Osteoblast (primary cell): ENCODE measurements around the gene MSGN1. TPM values are rescaled to one million over a fixed set of nuclear protein-coding genes. Genes with fewer than 3 reads are reported as not detected.

ENCODE experiments used
- DNase-seq: peaks from one replicate; pipeline ENCODE4 v3.0.0; 2011; ENCODE audit warnings: low spot score, mixed read lengths; ENCODE audit not compliant: insufficient read length; ENCODE audit errors: missing footprints
- H2AFZ ChIP-seq: 2 replicates; pipeline ENCODE4 v1.6.0; 2011; ENCODE audit warnings: mild to moderate bottlenecking, low read length
- H3K27ac ChIP-seq: 2 replicates; pipeline ENCODE4 v1.5.1; 2011; ENCODE audit warnings: mild to moderate bottlenecking, low read depth, low read length, moderate library complexity
- H3K27me3 ChIP-seq: 2 replicates; pipeline ENCODE4 v1.6.0; 2012; ENCODE audit warnings: mild to moderate bottlenecking, control low read depth, inconsistent platforms, low read length, moderate library complexity; ENCODE audit not compliant: insufficient read depth
- H3K36me3 ChIP-seq: 2 replicates; pipeline ENCODE4 v1.5.1; 2011; ENCODE audit warnings: mild to moderate bottlenecking, low read length, control low read depth, moderate library complexity; ENCODE audit not compliant: insufficient read depth
- H3K4me1 ChIP-seq: 2 replicates; pipeline ENCODE4 v1.5.1; 2011; ENCODE audit warnings: mild to moderate bottlenecking, low read length, control low read depth, moderate library complexity; ENCODE audit not compliant: insufficient read depth
- H3K4me2 ChIP-seq: 2 replicates; pipeline ENCODE4 v1.6.0; 2011; ENCODE audit warnings: mild to moderate bottlenecking, low read length; ENCODE audit not compliant: insufficient read depth
- H3K4me3 ChIP-seq: fragments of 200-600 bp; sonication (generic); 3 replicates; pipeline ENCODE4 v1.5.1; 2012; ENCODE audit warnings: mild to moderate bottlenecking, low read length, inconsistent platforms; ENCODE audit not compliant: insufficient read depth
- H3K79me2 ChIP-seq: 2 replicates; pipeline ENCODE4 v1.6.0; 2012; ENCODE audit warnings: mild to moderate bottlenecking, low read length, control low read depth, inconsistent platforms; ENCODE audit not compliant: insufficient read depth
- H3K9me3 ChIP-seq: 2 replicates; pipeline ENCODE4 v1.5.1; 2011; ENCODE audit warnings: low read depth, low read length, control low read depth
- H4K20me1 ChIP-seq: 2 replicates; pipeline ENCODE4 v1.6.0; 2012; ENCODE audit warnings: mild to moderate bottlenecking, low read length, control low read depth; ENCODE audit not compliant: insufficient read depth
- total RNA-seq: library from RNA; depleted of rRNA; stranded (reverse); fragments of >200 nt; gene quantifications from 2 replicates; pipeline ENCODE4 v1.2.3, GENCODE V29; 2012
- TF ChIP-seq, protein P1 (sequence below): IDR thresholded peaks from 2 replicates; pipeline ENCODE4 v1.5.1; 2011; ENCODE audit warnings: mild to moderate bottlenecking, low read depth, low read length, moderate library complexity; ENCODE audit errors: extremely low read depth

The MSGN1 gene, protein sequence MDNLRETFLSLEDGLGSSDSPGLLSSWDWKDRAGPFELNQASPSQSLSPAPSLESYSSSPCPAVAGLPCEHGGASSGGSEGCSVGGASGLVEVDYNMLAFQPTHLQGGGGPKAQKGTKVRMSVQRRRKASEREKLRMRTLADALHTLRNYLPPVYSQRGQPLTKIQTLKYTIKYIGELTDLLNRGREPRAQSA
- total RNA-seq, result not detected in 2 replicates

DNA sequence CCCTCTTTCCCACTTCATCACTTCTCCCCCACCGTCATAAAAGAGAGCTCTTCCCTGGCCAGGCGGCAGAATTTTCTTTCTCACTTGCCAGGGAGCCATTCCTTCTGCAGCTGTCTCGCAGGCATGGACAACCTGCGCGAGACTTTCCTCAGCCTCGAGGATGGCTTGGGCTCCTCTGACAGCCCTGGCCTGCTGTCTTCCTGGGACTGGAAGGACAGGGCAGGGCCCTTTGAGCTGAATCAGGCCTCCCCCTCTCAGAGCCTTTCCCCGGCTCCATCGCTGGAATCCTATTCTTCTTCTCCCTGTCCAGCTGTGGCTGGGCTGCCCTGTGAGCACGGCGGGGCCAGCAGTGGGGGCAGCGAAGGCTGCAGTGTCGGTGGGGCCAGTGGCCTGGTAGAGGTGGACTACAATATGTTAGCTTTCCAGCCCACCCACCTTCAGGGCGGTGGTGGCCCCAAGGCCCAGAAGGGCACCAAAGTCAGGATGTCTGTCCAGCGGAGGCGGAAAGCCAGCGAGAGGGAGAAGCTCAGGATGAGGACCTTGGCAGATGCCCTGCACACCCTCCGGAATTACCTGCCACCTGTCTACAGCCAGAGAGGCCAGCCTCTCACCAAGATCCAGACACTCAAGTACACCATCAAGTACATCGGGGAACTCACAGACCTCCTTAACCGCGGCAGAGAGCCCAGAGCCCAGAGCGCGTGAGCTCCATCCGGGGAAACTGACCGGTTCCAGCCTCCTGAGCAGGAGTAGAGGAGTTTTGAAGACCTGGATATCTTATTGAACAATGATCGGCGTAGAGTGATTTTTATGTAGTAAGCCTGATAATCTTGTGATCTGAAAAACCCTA, at the start of gene MSGN1:
TSS of gene MSGN1 (plus strand) at position 65 of the 850 bp plus-strand sequence. CDS start at position 124, 59 bp downstream.
- TF ChIP-seq, protein P1, sequence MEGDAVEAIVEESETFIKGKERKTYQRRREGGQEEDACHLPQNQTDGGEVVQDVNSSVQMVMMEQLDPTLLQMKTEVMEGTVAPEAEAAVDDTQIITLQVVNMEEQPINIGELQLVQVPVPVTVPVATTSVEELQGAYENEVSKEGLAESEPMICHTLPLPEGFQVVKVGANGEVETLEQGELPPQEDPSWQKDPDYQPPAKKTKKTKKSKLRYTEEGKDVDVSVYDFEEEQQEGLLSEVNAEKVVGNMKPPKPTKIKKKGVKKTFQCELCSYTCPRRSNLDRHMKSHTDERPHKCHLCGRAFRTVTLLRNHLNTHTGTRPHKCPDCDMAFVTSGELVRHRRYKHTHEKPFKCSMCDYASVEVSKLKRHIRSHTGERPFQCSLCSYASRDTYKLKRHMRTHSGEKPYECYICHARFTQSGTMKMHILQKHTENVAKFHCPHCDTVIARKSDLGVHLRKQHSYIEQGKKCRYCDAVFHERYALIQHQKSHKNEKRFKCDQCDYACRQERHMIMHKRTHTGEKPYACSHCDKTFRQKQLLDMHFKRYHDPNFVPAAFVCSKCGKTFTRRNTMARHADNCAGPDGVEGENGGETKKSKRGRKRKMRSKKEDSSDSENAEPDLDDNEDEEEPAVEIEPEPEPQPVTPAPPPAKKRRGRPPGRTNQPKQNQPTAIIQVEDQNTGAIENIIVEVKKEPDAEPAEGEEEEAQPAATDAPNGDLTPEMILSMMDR, result no peak
- no peak within 1 kb of the TSS for H3K4me3 ChIP-seq
- H3K27ac ChIP-seq, result no peak within 1 kb of the TSS
- no peak within 1 kb of the TSS for H3K4me2 ChIP-seq
- H3K79me2 ChIP-seq, result no peaks in the 10 kb centered on the region
- DNase-seq, result no peak
- no peaks in the 10 kb centered on the region for H4K20me1 ChIP-seq
- no peaks in the 10 kb centered on the region for H3K27me3 ChIP-seq
- H2AFZ ChIP-seq, result no peak within 1 kb of the TSS
- H3K36me3 ChIP-seq, result no peaks in the 10 kb centered on the region
- no peaks in the 10 kb centered on the region for H3K9me3 ChIP-seq
- H3K4me1 ChIP-seq, result peaks cover 18% of the 10 kb centered on the region

DNA sequence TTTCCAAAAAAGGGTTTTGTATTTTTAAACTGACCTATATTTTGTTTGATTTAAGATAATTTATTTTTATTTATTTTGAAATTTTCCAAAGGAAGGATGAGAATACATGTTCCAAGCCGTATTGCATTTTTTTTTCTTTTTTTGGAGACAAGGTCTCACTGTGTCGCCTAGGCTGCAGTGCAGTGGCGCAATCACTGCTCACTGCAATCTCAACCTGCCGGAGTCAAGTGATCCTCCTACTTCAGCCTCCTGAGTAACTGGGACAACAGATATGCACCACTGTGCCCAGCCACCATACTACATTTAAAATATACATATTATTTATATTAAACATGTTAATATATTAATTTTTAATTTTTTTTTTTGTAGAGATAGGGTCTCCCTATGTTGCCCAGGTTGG, 47.4 kb upstream of the MSGN1 start:
- Histone ChIP-seq H4K20me1 (no peaks in the 10 kb centered on the region), H3K4me3 (no peak overlapping the region), H3K4me2 (no peak overlapping the region), H3K27ac (no peak overlapping the region), H3K4me1 (no peaks in the 10 kb centered on the region), H2AFZ (no peak overlapping the region), H3K79me2 (no peaks in the 10 kb centered on the region), H3K9me3 (no peaks in the 10 kb centered on the region), H3K27me3 (no peaks in the 10 kb centered on the region), H3K36me3 (peaks cover 10% of the 10 kb centered on the region)
- TF ChIP-seq, protein P1, result no peak
- no peak for DNase-seq

DNA sequence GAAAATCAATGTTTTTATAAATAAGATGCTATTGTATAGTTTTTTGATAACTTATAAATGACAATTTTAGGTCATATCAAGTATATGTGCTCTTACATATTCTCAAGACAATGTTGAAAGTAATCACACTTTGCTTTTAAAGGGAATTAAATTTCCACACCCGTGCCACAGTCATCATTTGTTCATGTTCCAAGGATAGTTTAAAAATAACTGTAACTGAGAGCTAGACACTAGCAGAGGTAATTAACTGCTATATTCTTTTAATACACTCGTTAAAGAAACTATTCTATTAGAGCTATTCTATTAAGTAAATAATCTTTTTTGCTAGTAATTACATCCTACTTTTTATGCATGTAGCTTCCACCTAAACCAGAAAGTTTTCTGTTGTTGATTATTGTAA, 44.3 kb upstream of the MSGN1 start:
- no peak overlapping the region for H2AFZ ChIP-seq

More for the DNA sequence above, 44.3 kb upstream of the MSGN1 start:
- DNase-seq, result no peak
- Histone ChIP-seq H3K4me2 (no peak overlapping the region), H3K79me2 (no peaks in the 10 kb centered on the region), H3K4me1 (no peaks in the 10 kb centered on the region), H3K27ac (no peak overlapping the region), H4K20me1 (no peaks in the 10 kb centered on the region), H3K36me3 (peaks cover 3% of the 10 kb centered on the region), H3K4me3 (no peak overlapping the region), H3K9me3 (no peaks in the 10 kb centered on the region), H3K27me3 (no peaks in the 10 kb centered on the region)
- TF ChIP-seq, protein P1, result no peak
